ENCODE data around the gene RGS2.

- no peak for TF ChIP-seq CTCF (tag by site-specific recombination; IDR thresholded peaks at IDR 0.05)
- TF ChIP-seq TRIM28 (IDR thresholded peaks at IDR 0.05; ENCODE audit: borderline replicate concordance, low read length) = no peak
- TF ChIP-seq, protein P1, sequence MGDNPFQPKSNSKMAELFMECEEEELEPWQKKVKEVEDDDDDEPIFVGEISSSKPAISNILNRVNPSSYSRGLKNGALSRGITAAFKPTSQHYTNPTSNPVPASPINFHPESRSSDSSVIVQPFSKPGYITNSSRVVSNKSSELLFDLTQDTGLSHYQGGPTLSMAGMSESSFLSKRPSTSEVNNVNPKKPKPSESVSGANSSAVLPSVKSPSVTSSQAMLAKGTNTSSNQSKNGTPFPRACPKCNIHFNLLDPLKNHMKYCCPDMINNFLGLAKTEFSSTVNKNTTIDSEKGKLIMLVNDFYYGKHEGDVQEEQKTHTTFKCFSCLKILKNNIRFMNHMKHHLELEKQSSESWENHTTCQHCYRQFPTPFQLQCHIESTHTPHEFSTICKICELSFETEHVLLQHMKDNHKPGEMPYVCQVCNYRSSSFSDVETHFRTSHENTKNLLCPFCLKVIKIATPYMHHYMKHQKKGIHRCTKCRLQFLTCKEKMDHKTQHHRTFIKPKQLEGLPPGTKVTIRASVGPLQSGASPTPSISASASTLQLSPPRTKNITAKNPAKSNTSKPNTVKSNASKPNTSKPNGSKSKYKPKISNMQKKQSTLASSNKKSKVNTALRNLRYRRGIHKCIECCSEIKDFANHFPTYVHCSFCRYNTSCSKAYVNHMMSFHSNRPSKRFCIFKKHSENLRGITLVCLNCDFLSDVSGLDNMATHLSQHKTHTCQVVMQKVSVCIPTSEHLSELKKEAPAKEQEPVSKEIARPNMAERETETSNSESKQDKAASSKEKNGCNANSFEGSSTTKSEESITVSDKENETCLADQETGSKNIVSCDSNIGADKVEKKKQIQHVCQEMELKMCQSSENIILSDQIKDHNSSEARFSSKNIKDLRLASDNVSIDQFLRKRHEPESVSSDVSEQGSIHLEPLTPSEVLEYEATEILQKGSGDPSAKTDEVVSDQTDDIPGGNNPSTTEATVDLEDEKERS (tag by site-specific recombination; IDR thresholded peaks at IDR 0.05) = no peak
- TF ChIP-seq, protein P2, sequence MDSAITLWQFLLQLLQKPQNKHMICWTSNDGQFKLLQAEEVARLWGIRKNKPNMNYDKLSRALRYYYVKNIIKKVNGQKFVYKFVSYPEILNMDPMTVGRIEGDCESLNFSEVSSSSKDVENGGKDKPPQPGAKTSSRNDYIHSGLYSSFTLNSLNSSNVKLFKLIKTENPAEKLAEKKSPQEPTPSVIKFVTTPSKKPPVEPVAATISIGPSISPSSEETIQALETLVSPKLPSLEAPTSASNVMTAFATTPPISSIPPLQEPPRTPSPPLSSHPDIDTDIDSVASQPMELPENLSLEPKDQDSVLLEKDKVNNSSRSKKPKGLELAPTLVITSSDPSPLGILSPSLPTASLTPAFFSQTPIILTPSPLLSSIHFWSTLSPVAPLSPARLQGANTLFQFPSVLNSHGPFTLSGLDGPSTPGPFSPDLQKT (IDR thresholded peaks at IDR 0.05; ENCODE audit: borderline replicate concordance, low read depth, low read length) = no peak
- TF ChIP-seq INSM2 (tag by site-specific recombination; IDR thresholded peaks at IDR 0.05) = no peak
- TF ChIP-seq ZNF558 (tag by site-specific recombination; IDR thresholded peaks at IDR 0.05) = no peak
- TF ChIP-seq KLF17 (tag by site-specific recombination; IDR thresholded peaks at IDR 0.05) = no peak
- no peak for TF ChIP-seq ZNF658 (tag by site-specific recombination; IDR thresholded peaks at IDR 0.05)
- no peak for TF ChIP-seq REST (tag by site-specific recombination; IDR thresholded peaks at IDR 0.05)
- TF ChIP-seq ZNF645 (tag by site-specific recombination; IDR thresholded peaks at IDR 0.05) = no peak
- TF ChIP-seq ZNF248 (tag by site-specific recombination; IDR thresholded peaks at IDR 0.05) = no peak
- TF ChIP-seq, protein P3, sequence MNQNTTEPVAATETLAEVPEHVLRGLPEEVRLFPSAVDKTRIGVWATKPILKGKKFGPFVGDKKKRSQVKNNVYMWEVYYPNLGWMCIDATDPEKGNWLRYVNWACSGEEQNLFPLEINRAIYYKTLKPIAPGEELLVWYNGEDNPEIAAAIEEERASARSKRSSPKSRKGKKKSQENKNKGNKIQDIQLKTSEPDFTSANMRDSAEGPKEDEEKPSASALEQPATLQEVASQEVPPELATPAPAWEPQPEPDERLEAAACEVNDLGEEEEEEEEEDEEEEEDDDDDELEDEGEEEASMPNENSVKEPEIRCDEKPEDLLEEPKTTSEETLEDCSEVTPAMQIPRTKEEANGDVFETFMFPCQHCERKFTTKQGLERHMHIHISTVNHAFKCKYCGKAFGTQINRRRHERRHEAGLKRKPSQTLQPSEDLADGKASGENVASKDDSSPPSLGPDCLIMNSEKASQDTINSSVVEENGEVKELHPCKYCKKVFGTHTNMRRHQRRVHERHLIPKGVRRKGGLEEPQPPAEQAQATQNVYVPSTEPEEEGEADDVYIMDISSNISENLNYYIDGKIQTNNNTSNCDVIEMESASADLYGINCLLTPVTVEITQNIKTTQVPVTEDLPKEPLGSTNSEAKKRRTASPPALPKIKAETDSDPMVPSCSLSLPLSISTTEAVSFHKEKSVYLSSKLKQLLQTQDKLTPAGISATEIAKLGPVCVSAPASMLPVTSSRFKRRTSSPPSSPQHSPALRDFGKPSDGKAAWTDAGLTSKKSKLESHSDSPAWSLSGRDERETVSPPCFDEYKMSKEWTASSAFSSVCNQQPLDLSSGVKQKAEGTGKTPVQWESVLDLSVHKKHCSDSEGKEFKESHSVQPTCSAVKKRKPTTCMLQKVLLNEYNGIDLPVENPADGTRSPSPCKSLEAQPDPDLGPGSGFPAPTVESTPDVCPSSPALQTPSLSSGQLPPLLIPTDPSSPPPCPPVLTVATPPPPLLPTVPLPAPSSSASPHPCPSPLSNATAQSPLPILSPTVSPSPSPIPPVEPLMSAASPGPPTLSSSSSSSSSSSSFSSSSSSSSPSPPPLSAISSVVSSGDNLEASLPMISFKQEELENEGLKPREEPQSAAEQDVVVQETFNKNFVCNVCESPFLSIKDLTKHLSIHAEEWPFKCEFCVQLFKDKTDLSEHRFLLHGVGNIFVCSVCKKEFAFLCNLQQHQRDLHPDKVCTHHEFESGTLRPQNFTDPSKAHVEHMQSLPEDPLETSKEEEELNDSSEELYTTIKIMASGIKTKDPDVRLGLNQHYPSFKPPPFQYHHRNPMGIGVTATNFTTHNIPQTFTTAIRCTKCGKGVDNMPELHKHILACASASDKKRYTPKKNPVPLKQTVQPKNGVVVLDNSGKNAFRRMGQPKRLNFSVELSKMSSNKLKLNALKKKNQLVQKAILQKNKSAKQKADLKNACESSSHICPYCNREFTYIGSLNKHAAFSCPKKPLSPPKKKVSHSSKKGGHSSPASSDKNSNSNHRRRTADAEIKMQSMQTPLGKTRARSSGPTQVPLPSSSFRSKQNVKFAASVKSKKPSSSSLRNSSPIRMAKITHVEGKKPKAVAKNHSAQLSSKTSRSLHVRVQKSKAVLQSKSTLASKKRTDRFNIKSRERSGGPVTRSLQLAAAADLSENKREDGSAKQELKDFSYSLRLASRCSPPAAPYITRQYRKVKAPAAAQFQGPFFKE (tag by site-specific recombination; IDR thresholded peaks at IDR 0.05; ENCODE audit: borderline replicate concordance) = no peak
- TF ChIP-seq, protein P4, sequence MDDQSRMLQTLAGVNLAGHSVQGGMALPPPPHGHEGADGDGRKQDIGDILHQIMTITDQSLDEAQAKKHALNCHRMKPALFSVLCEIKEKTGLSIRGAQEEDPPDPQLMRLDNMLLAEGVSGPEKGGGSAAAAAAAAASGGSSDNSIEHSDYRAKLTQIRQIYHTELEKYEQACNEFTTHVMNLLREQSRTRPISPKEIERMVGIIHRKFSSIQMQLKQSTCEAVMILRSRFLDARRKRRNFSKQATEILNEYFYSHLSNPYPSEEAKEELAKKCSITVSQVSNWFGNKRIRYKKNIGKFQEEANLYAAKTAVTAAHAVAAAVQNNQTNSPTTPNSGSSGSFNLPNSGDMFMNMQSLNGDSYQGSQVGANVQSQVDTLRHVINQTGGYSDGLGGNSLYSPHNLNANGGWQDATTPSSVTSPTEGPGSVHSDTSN (CRISPR knock-in tag; IDR thresholded peaks at IDR 0.05) = no peak
- no peak for TF ChIP-seq ZNF148 (tag by site-specific recombination; IDR thresholded peaks at IDR 0.05; ENCODE audit: borderline replicate concordance)
Measured at GRCh38 chr1:192811006-192811405, 2.2 kb downstream of the RGS2 start.

Data from HEK293 (cell line).